IPS DF 4.7 (cell line): ENCODE measurements around the gene TBCD.
"Not testable (repeated sequence)": the region's sequence is repeated elsewhere in the genome, so short reads cannot be mapped to it uniquely, and the experiment has no call there.

Source experiments
- DNase-seq: peaks from one replicate; pipeline ENCODE4 v3.0.0-alpha.2; 2013; ENCODE audit warnings: low spot score; ENCODE audit errors: extremely low read depth

Gene TBCD

GRCh38 chr17:82729479-82730260 is 22.2 kb upstream of the TBCD start:
- DNase-seq = no peak

GRCh38 chr17:82732118-82732743 is 19.6 kb upstream of the TBCD start:
- DNase-seq = no peak

GRCh38 chr17:82734987-82735866 is 16.6 kb upstream of the TBCD start, which contains the start of gene FN3K:
FN3K (plus strand) TSS chr17:82735615; CDS start chr17:82735637, 22 bp downstream.
- no peak for DNase-seq

- DNase-seq = no peak
Observed at GRCh38 chr17:82736511-82737185, 15.2 kb upstream of the TBCD start.

- no peak for DNase-seq
Observed at GRCh38 chr17:82737967-82738877, 13.6 kb upstream of the TBCD start.

- no peak for DNase-seq
Observed at GRCh38 chr17:82740906-82741759, 10.7 kb upstream of the TBCD start.

- no peak for DNase-seq
Observed at GRCh38 chr17:82743344-82744219, 8.3 kb upstream of the TBCD start.

- not testable (repeated sequence) for DNase-seq
Observed at GRCh38 chr17:82744736-82745135, 7.1 kb upstream of the TBCD start.

- no peak for DNase-seq
Observed at GRCh38 chr17:82745524-82745923, 6.3 kb upstream of the TBCD start.

- DNase-seq = no peak
Observed at GRCh38 chr17:82748756-82749155, 3.1 kb upstream of the TBCD start.

GRCh38 chr17:82750241-82750908 is 1.5 kb upstream of the TBCD start:
- DNase-seq = no peak

GRCh38 chr17:82751171-82751570 is 694 bp upstream of the TBCD start:
- no peak for DNase-seq

- DNase-seq = no peak
Observed at GRCh38 chr17:82752371-82753200, 721 bp downstream of the TBCD start.

GRCh38 chr17:82753201-82753464 is 1.3 kb downstream of the TBCD start:
- DNase-seq = no peak

GRCh38 chr17:82754297-82755208 is 2.7 kb downstream of the TBCD start:
- DNase-seq = no peak

GRCh38 chr17:82756166-82756565 is 4.3 kb downstream of the TBCD start:
- no peak for DNase-seq
